Measurements from ENCODE around the gene CERS2.

DNA sequence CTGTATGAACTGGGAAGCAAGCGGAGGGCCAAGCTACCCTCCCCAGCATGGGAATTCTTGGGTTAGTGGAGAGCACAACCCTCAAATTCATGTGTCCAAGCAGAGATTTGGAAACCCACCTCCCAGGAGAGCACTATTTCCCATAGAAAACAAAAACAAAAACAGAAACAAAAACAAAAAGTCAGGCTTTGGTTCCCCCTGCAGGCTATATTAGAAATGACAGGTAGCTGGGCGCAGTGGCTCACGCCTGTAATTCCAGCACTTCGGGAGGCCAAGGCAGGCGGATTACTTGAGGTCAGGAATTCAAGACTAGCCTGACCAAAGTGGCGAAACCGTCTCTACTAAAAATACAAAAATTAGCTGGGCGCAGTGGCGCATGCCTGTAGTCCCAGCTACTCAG lies 21.3 kb upstream of the CERS2 start:
- TF ChIP-seq, protein P1, sequence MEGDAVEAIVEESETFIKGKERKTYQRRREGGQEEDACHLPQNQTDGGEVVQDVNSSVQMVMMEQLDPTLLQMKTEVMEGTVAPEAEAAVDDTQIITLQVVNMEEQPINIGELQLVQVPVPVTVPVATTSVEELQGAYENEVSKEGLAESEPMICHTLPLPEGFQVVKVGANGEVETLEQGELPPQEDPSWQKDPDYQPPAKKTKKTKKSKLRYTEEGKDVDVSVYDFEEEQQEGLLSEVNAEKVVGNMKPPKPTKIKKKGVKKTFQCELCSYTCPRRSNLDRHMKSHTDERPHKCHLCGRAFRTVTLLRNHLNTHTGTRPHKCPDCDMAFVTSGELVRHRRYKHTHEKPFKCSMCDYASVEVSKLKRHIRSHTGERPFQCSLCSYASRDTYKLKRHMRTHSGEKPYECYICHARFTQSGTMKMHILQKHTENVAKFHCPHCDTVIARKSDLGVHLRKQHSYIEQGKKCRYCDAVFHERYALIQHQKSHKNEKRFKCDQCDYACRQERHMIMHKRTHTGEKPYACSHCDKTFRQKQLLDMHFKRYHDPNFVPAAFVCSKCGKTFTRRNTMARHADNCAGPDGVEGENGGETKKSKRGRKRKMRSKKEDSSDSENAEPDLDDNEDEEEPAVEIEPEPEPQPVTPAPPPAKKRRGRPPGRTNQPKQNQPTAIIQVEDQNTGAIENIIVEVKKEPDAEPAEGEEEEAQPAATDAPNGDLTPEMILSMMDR (IDR thresholded peaks at IDR 0.05; ENCODE audit: low read depth, low read length, missing input control): peak; percentile 75
- TF ChIP-seq SP1 (IDR thresholded peaks at IDR 0.05) (no peak), RAD21 (IDR thresholded peaks at IDR 0.05) (peak; percentile 77 to 79), REST (IDR thresholded peaks at IDR 0.05) (no peak)

Data from liver (tissue), 3 donors.